IMR-90 (cell line): Measurements from ENCODE around the gene RGR. TPM values are rescaled to one million over a fixed set of nuclear protein-coding genes. Genes with fewer than 3 reads are reported as not detected.
A peak's percentile ranks its signal among the peaks of the same experiment; 100 is the strongest.

Source experiments
- ATAC-seq: fragments of 200-7000 bp; cut with Tn5 transposase; 2 replicates; pipeline ENCODE4 v1.9.1; 2020; ENCODE audit warnings: low read depth, mild to moderate bottlenecking, moderate library complexity
- BruUV-seq: library from RNA; stranded (reverse); fragments of 400-500 nt; replicated peaks from 2 replicates; lab custom pipeline; 2021; lab: Mats Ljungman, UMichigan
- CTCF ChIA-PET: fragments of 300-600 bp; formaldehyde crosslinking; extraction: SDS; loops from one replicate; lab custom pipeline; 2021; ENCODE audit warnings: antibody characterized with exemption; lab: Yijun Ruan, JAX
- POLR2A ChIA-PET: fragments of 300-600 bp; sonication (Branson Sonifier 250); formaldehyde crosslinking; loops from one replicate; lab custom pipeline; 2022; ENCODE audit warnings: antibody characterized with exemption; ENCODE audit not compliant: unreplicated experiment; lab: Charles Lee
- DNase-seq: peaks from one replicate; pipeline ENCODE4 v3.0.0; 2013
- H2AFZ ChIP-seq: replicated peaks from 2 replicates; pipeline ENCODE3; 2013; ENCODE audit warnings: low read length, mild to moderate bottlenecking; ENCODE audit not compliant: poor library complexity
- H2AK5ac ChIP-seq: 2 replicates; pipeline ENCODE4 v1.6.1; 2013; ENCODE audit warnings: low read depth, low read length, inconsistent platforms
- H2AK9ac ChIP-seq: replicated peaks from 2 replicates; pipeline ENCODE3; 2013; ENCODE audit warnings: mild to moderate bottlenecking, low read depth, low read length, moderate library complexity; ENCODE audit not compliant: poor library complexity
- H2BK120ac ChIP-seq: 2 replicates; pipeline ENCODE4 v1.6.1; 2013; ENCODE audit warnings: low read depth, low read length, inconsistent platforms
- H2BK15ac ChIP-seq: 3 replicates; pipeline ENCODE4 v1.6.1; 2013; ENCODE audit warnings: low read depth, low read length, inconsistent platforms
- H2BK20ac ChIP-seq: 2 replicates; pipeline ENCODE4 v1.6.1; 2013; ENCODE audit warnings: low read depth, mild to moderate bottlenecking, inconsistent platforms, low read length, moderate library complexity
- H2BK5ac ChIP-seq: 2 replicates; pipeline ENCODE4 v1.6.1; 2013; ENCODE audit warnings: mild to moderate bottlenecking, low read depth, low read length, inconsistent platforms; ENCODE audit not compliant: poor library complexity, severe bottlenecking
- H3K14ac ChIP-seq: replicated peaks from 2 replicates; pipeline ENCODE4 v1.6.1; 2013; ENCODE audit warnings: low read depth, low read length, inconsistent platforms
- H3K18ac ChIP-seq: 2 replicates; pipeline ENCODE4 v1.6.1; 2013; ENCODE audit warnings: low read depth, low read length, control low read depth
- H3K23ac ChIP-seq: 2 replicates; pipeline ENCODE4 v1.6.1; 2013; ENCODE audit warnings: low read depth, low read length, inconsistent platforms
- H3K27ac ChIP-seq: 2 replicates; pipeline ENCODE4 v1.5.1; 2013; ENCODE audit warnings: mild to moderate bottlenecking, control low read depth, low read length; ENCODE audit not compliant: insufficient read depth
- H3K27me3 ChIP-seq: 2 replicates; pipeline ENCODE4 v1.6.1; 2013; ENCODE audit warnings: low read length; ENCODE audit not compliant: control insufficient read depth, insufficient read depth
- H3K36me3 ChIP-seq: 2 replicates; pipeline ENCODE4 v1.6.1; 2013; ENCODE audit warnings: low read length, mixed read lengths; ENCODE audit not compliant: control insufficient read depth, insufficient read depth
- H3K4ac ChIP-seq: 2 replicates; pipeline ENCODE4 v1.6.1; 2013; ENCODE audit warnings: low read depth, low read length, inconsistent platforms
- H3K4me1 ChIP-seq: 2 replicates; pipeline ENCODE4 v1.6.1; 2013; ENCODE audit warnings: low read length, mixed read lengths; ENCODE audit not compliant: control insufficient read depth, insufficient read depth
- H3K4me2 ChIP-seq: 2 replicates; pipeline ENCODE4 v1.6.1; 2013; ENCODE audit warnings: low read depth, mild to moderate bottlenecking, control low read depth, low read length, moderate library complexity
- H3K4me3 ChIP-seq: 2 replicates; pipeline ENCODE4 v1.5.1; 2013; ENCODE audit warnings: low read depth, mild to moderate bottlenecking, control low read depth, low read length, moderate library complexity; ENCODE audit not compliant: insufficient read depth
- H3K56ac ChIP-seq: 2 replicates; pipeline ENCODE4 v1.6.1; 2013; ENCODE audit warnings: low read length, inconsistent platforms; ENCODE audit not compliant: insufficient read depth; ENCODE audit errors: extremely low read depth
- H3K79me1 ChIP-seq, 2 experiments: 2 replicates each; pipeline ENCODE4 v1.6.1; 2013; ENCODE audit warnings: low read length in 2 of 2, inconsistent platforms in 1 of 2, low read depth in 1 of 2
- H3K9ac ChIP-seq: 2 replicates; pipeline ENCODE4 v1.6.1; 2013; ENCODE audit warnings: low read depth, low read length, control low read depth
- H3K9me1 ChIP-seq: 2 replicates; pipeline ENCODE4 v1.6.1; 2013; ENCODE audit warnings: low read length, inconsistent platforms; ENCODE audit not compliant: insufficient read depth
- H3K9me3 ChIP-seq: 2 replicates; pipeline ENCODE4 v1.6.1; 2013; ENCODE audit warnings: low read length; ENCODE audit not compliant: control insufficient read depth, insufficient read depth
- H4K20me1 ChIP-seq: 2 replicates; pipeline ENCODE4 v1.6.1; 2013; ENCODE audit warnings: low read length, inconsistent platforms; ENCODE audit not compliant: insufficient read depth
- H4K5ac ChIP-seq: 2 replicates; pipeline ENCODE4 v1.6.1; 2013; ENCODE audit warnings: mild to moderate bottlenecking, low read depth, low read length, control low read depth
- H4K8ac ChIP-seq, 2 experiments: 2 replicates each; pipeline ENCODE4 v1.6.1; 2013; ENCODE audit warnings: low read depth in 2 of 2, low read length in 2 of 2, control low read depth in 1 of 2, inconsistent platforms in 1 of 2
- H4K91ac ChIP-seq: 2 replicates; pipeline ENCODE4 v1.6.1; 2013; ENCODE audit warnings: low read depth, low read length, inconsistent platforms; ENCODE audit not compliant: insufficient read depth
- BHLHE40 ChIP-seq: fragments of 150-350 bp; IDR thresholded peaks from 2 replicates; pipeline ENCODE4 v1.6.1; 2016; ENCODE audit warnings: mild to moderate bottlenecking, low read depth, low read length
- CEBPB ChIP-seq: IDR thresholded peaks from 2 replicates; pipeline ENCODE4 v1.6.1; 2012; ENCODE audit warnings: low read depth, low read length, improper control_type of control experiment
- MAFK ChIP-seq: IDR thresholded peaks from 2 replicates; pipeline ENCODE4 v1.6.1; 2012; ENCODE audit warnings: low read depth, low read length, improper control_type of control experiment
- MAZ ChIP-seq: IDR thresholded peaks from 2 replicates; pipeline ENCODE4 v1.6.1; 2012; ENCODE audit warnings: low read depth, mild to moderate bottlenecking, low read length, improper control_type of control experiment, moderate library complexity, borderline replicate concordance
- MXI1 ChIP-seq: IDR thresholded peaks from 2 replicates; pipeline ENCODE4 v1.6.1; 2012; ENCODE audit warnings: low read depth, mild to moderate bottlenecking, low read length, moderate library complexity, borderline replicate concordance
- POLR2A ChIP-seq: IDR thresholded peaks from 2 replicates; pipeline ENCODE4 v1.6.1; 2012; ENCODE audit warnings: mild to moderate bottlenecking, low read depth, low read length
- RAD21 ChIP-seq: IDR thresholded peaks from 2 replicates; pipeline ENCODE4 v1.6.1; 2012; ENCODE audit warnings: low read length, improper control_type of control experiment
- RFX5 ChIP-seq: IDR thresholded peaks from 2 replicates; pipeline ENCODE4 v1.8.0; 2012; ENCODE audit warnings: low read depth, mild to moderate bottlenecking, low read length, moderate library complexity
- SMC3 ChIP-seq: fragments of 150-350 bp; IDR thresholded peaks from 2 replicates; pipeline ENCODE4 v1.6.1; 2016; ENCODE audit warnings: low read depth, mild to moderate bottlenecking, antibody characterized with exemption, low read length, moderate library complexity
- USF2 ChIP-seq: fragments of 150-350 bp; IDR thresholded peaks from 2 replicates; pipeline ENCODE4 v1.6.1; 2017; ENCODE audit warnings: mild to moderate bottlenecking, antibody characterized with exemption, low read length, low read depth
- WGBS, 2 experiments: methylation state at CpG; one replicate each; pipeline versions ENCODE4 v1.1.5 to v1.1.7; 2013; ENCODE audit warnings: missing lambda C conversion rate in 2 of 2; ENCODE audit not compliant: insufficient read length in 1 of 2; ENCODE audit errors: extremely low coverage in 2 of 2; 5-methylcytosine and 5-hydroxymethylcytosine counted together
- dilution Hi-C: fragments of 300-500 bp; cut with HindIII; formaldehyde crosslinking; loops from one replicate; pipeline ENCODE4 v1.14.3; 2018; ENCODE audit warnings: low sequenced_read_pairs; ENCODE audit not compliant: unreplicated experiment
- in situ Hi-C: fragments of 300-500 bp; cut with MboI; formaldehyde crosslinking; loops from 3 replicates; pipeline ENCODE4 v1.14.3; 2019; ENCODE audit warnings: low sequenced_read_pairs, inconsistent platforms, mixed read lengths
- intact Hi-C: fragments of 100-400 bp; cut with micrococcal nuclease; formaldehyde crosslinking; loops from 2 replicates; pipeline ENCODE4 v1.10.0; 2022
- polyA plus RNA-seq, 3 experiments: library from polyadenylated mRNA; depleted of rRNA; stranded (reverse); fragments of >200 nt; gene quantifications; 2 replicates each; pipeline ENCODE4 v1.2.3, GENCODE V29; 2012; ENCODE audit warnings: low replicate concordance in 1 of 3
- total RNA-seq: library from RNA; depleted of rRNA; stranded (reverse); fragments of >200 nt; gene quantifications from 2 replicates; pipeline ENCODE4 v1.2.3, GENCODE V29; 2012
- TF ChIP-seq, protein P1 (sequence below): conservative IDR thresholded peaks from 2 replicates; pipeline ENCODE4 v1.5.1; 2012; ENCODE audit warnings: mild to moderate bottlenecking, low read depth, low read length, improper control_type of control experiment
- TF ChIP-seq, protein P2 (sequence below): fragments of 150-350 bp; IDR thresholded peaks from 2 replicates; pipeline ENCODE4 v1.6.1; 2016; ENCODE audit warnings: low read depth, mild to moderate bottlenecking, low read length, moderate library complexity, borderline replicate concordance

The RGR gene
- total and polyA plus RNA-seq, 2 of the 4 experiments (the other 2 are of a cell fraction) = not detected

- Histone ChIP-seq H4K8ac (no peak overlapping the region), H2BK20ac (no peak overlapping the region), H3K4me1 (no peaks in the 10 kb centered on the region), H3K9me1 (no peaks in the 10 kb centered on the region), H2BK120ac (no peak overlapping the region), H3K4ac (no peak overlapping the region), H3K18ac (no peak overlapping the region), H3K23ac (no peak overlapping the region), H2BK15ac (no peak overlapping the region), H2AK5ac (no peak overlapping the region), H2AK9ac (no peak overlapping the region), H3K27ac (no peak overlapping the region), H3K14ac (no peak overlapping the region), H4K91ac (no peak overlapping the region), H3K36me3 (no peaks in the 10 kb centered on the region), H3K4me3 (no peak overlapping the region), H4K20me1 (no peaks in the 10 kb centered on the region), H3K9me3 (no peaks in the 10 kb centered on the region), H3K27me3 (peaks cover 5% of the 10 kb centered on the region), H4K5ac (no peak overlapping the region), H3K4me2 (no peak overlapping the region), H2AFZ (no peak overlapping the region), H3K9ac (no peak overlapping the region), H3K56ac (no peak overlapping the region), H2BK5ac (no peak overlapping the region), H3K79me1 (no peaks in the 10 kb centered on the region)
- ATAC-seq (peak; percentile 92), DNase-seq (peak; percentile 18)
- BruUV-seq = no TSS peak
- 25% methylated on average over 4 of the region's 8 CpGs; no CpG with 5 or more reads in 1 of the 2 experiments for WGBS, 2 experiments
- in situ Hi-C loops = no loop called here
- CTCF ChIA-PET = interaction anchor here (0.6 kb wide), 1 partner anchor 22 kb away, joined by 6 read pairs; no protein-coding TSS in a partner anchor
- dilution Hi-C loops = no loop called here
- TF ChIP-seq USF2 = no peak
- TF ChIP-seq MAZ = no peak
- TF ChIP-seq, protein P1, sequence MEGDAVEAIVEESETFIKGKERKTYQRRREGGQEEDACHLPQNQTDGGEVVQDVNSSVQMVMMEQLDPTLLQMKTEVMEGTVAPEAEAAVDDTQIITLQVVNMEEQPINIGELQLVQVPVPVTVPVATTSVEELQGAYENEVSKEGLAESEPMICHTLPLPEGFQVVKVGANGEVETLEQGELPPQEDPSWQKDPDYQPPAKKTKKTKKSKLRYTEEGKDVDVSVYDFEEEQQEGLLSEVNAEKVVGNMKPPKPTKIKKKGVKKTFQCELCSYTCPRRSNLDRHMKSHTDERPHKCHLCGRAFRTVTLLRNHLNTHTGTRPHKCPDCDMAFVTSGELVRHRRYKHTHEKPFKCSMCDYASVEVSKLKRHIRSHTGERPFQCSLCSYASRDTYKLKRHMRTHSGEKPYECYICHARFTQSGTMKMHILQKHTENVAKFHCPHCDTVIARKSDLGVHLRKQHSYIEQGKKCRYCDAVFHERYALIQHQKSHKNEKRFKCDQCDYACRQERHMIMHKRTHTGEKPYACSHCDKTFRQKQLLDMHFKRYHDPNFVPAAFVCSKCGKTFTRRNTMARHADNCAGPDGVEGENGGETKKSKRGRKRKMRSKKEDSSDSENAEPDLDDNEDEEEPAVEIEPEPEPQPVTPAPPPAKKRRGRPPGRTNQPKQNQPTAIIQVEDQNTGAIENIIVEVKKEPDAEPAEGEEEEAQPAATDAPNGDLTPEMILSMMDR = peak; percentile 55
- TF ChIP-seq SMC3 = peak; percentile 51
- TF ChIP-seq MAFK = no peak
- no peak for TF ChIP-seq MXI1
- TF ChIP-seq, protein P2, sequence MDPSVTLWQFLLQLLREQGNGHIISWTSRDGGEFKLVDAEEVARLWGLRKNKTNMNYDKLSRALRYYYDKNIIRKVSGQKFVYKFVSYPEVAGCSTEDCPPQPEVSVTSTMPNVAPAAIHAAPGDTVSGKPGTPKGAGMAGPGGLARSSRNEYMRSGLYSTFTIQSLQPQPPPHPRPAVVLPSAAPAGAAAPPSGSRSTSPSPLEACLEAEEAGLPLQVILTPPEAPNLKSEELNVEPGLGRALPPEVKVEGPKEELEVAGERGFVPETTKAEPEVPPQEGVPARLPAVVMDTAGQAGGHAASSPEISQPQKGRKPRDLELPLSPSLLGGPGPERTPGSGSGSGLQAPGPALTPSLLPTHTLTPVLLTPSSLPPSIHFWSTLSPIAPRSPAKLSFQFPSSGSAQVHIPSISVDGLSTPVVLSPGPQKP = no peak
- peak; percentile 55 for TF ChIP-seq RAD21
- TF ChIP-seq BHLHE40 = no peak
- TF ChIP-seq CEBPB = no peak
- TF ChIP-seq RFX5 = no peak
- no peak for TF ChIP-seq POLR2A
- intact Hi-C loops = loop anchor here (5.0 kb wide), 1 partner anchor 58 kb away; no protein-coding TSS in a partner anchor
- POLR2A ChIA-PET = no interaction called here
Observed at GRCh38 chr10:84205049-84205852, 39.6 kb upstream of the RGR start.
